ENCODE measurements around the gene CRIM1.
"Not testable (repeated sequence)": the region's sequence is repeated elsewhere in the genome, so short reads cannot be mapped to it uniquely, and the experiment has no call there.

Gene CRIM1

DNA sequence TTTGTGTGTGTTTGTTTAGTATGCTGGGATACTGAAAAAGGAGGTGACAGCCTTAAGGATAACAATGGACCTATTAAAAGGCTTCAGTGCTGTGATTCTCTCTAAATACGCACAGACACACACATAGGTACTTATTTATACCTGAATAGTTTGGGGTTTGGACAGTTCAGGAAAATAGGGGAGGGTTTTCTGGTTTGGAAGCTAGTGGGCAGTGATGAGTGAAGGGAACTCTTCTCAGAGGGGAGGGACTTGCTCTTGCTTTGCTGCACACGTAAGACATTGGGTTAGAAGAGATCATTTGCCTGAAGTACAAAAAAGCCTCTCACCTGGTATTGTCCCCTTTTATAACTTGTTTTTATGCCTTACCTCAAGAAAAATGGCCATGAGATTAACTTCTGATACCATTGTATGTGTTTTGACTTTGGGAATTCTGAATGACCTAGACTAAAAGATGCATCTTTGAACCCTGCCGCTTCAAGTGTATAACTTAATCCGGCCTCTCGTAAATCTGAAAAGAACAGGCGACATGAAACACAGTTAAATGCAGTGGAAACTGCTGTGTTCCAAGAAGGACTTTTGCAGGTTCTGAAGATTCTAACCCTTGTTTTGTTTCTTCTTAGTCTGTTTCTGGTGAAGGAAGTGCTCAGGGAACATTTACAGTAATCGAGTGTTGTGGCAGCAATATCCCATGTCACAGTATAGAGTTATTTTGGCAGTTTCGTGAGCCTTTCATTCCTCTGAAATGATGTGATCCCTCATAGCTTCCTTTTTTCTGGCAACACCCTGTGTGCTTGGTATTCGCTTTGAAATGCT lies 2.5 kb downstream of the CRIM1 start:
- peaks cover 79% of the 10 kb centered on the region for H3K27me3 Mint-ChIP-seq
- H3K4me3 Mint-ChIP-seq: peak overlapping the region; percentile 76
- no peaks in the 10 kb centered on the region for H3K36me3 Mint-ChIP-seq
- no peak for DNase-seq
- peaks cover 24% of the 10 kb centered on the region for H3K4me1 Mint-ChIP-seq
- no peak overlapping the region for H3K27ac Mint-ChIP-seq
- CTCF ChIA-PET: no interaction called here
- H3K9me3 Mint-ChIP-seq: no peaks in the 10 kb centered on the region

DNA sequence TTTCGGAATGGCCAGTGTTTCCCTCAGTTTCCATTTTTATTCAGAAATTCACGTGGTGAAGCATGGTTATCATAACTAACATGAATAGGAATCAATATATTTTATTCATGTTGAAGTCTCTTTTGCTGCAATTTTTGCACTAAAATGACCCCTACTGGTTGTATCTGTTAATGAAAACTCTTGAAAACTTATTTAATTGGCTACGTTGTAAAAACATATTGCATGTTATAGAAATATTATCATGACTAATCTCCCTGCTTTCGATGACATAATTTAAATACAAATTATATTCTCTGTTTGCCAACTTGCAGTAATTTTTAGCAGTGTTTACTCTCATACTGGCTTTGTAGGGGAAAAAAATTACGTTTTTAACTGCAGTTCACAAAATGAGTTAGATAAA lies 3.5 kb downstream of the CRIM1 start:
- peaks cover 24% of the 10 kb centered on the region for H3K4me1 Mint-ChIP-seq
- CTCF ChIA-PET: no interaction called here
- no peak overlapping the region for H3K27ac Mint-ChIP-seq
- H3K27me3 Mint-ChIP-seq: peaks cover 70% of the 10 kb centered on the region
- no peaks in the 10 kb centered on the region for H3K9me3 Mint-ChIP-seq
- H3K4me3 Mint-ChIP-seq: no peak overlapping the region
- no peaks in the 10 kb centered on the region for H3K36me3 Mint-ChIP-seq
- DNase-seq: no peak

GRCh38 chr2:36360063-36360462 lies 4.5 kb downstream of the CRIM1 start:
- Mint-ChIP-seq H3K4me3 (no peak overlapping the region), H3K9me3 (no peaks in the 10 kb centered on the region), H3K27ac (no peak overlapping the region), H3K36me3 (no peaks in the 10 kb centered on the region), H3K27me3 (peaks cover 63% of the 10 kb centered on the region), H3K4me1 (peaks cover 21% of the 10 kb centered on the region)
- CTCF ChIA-PET: interaction anchor here (1.0 kb wide), 1 partner anchor 7 kb away, joined by 3 read pairs; no protein-coding TSS in a partner anchor
- no peak for DNase-seq

GRCh38 chr2:36360834-36361233 lies 5.3 kb downstream of the CRIM1 start:
- CTCF ChIA-PET: interaction anchor here (0.5 to 1.0 kb wide), 2 partner anchors 8 to 714 kb away, joined by 3 read pairs; no protein-coding TSS in a partner anchor
- no peaks in the 10 kb centered on the region for H3K9me3 Mint-ChIP-seq
- DNase-seq: no peak
- peaks cover 21% of the 10 kb centered on the region for H3K4me1 Mint-ChIP-seq
- H3K27me3 Mint-ChIP-seq: peaks cover 61% of the 10 kb centered on the region
- no peak overlapping the region for H3K4me3 Mint-ChIP-seq
- H3K27ac Mint-ChIP-seq: no peak overlapping the region
- no peaks in the 10 kb centered on the region for H3K36me3 Mint-ChIP-seq

- Mint-ChIP-seq H3K27ac (no peak overlapping the region), H3K36me3 (no peaks in the 10 kb centered on the region), H3K9me3 (no peaks in the 10 kb centered on the region), H3K4me3 (no peak overlapping the region), H3K27me3 (peaks cover 57% of the 10 kb centered on the region), H3K4me1 (peaks cover 19% of the 10 kb centered on the region)
- no peak for DNase-seq
- CTCF ChIA-PET: interaction anchor here (1.2 kb wide), 1 partner anchor 146 kb away, joined by 4 read pairs; no protein-coding TSS in a partner anchor
These were observed 5.8 kb downstream of the CRIM1 start for GRCh38 chr2:36361396-36361795.

GRCh38 chr2:36362291-36362690 lies 6.7 kb downstream of the CRIM1 start:
- CTCF ChIA-PET: interaction anchor here (0.9 to 1.2 kb wide), 2 partner anchors 10 to 145 kb away, joined by 3 to 4 read pairs; no protein-coding TSS in a partner anchor
- no peak for DNase-seq
- no peaks in the 10 kb centered on the region for H3K36me3 Mint-ChIP-seq
- H3K4me1 Mint-ChIP-seq: peaks cover 15% of the 10 kb centered on the region
- H3K27me3 Mint-ChIP-seq: peaks cover 54% of the 10 kb centered on the region
- no peak overlapping the region for H3K27ac Mint-ChIP-seq
- H3K4me3 Mint-ChIP-seq: no peak overlapping the region
- H3K9me3 Mint-ChIP-seq: no peaks in the 10 kb centered on the region

DNA sequence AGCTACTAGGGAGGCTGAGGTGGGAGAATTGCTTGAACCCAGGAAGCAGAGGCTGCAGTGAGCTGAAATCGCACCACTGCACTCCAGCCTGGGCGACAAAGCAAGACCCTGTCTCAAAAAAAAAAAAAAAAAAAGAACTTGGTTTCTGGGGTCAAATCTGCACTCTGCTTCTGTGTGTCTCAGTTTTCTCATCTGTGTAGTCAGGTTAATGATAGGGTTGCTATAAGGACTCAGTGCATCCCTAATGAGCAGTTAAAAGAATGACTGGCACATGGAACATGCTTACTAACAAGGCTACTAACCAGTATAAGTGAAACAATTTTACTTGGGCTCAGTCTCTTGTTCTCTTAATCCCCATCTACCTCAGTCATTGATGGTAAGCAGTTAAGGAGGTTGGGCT lies 7.5 kb downstream of the CRIM1 start:
- DNase-seq, H3K36me3 Mint-ChIP-seq, CTCF ChIA-PET, H3K4me1 Mint-ChIP-seq, H3K4me3 Mint-ChIP-seq, H3K27ac Mint-ChIP-seq, H3K9me3 Mint-ChIP-seq: not testable (repeated sequence)
- peaks cover 46% of the 10 kb centered on the region for H3K27me3 Mint-ChIP-seq

DNA sequence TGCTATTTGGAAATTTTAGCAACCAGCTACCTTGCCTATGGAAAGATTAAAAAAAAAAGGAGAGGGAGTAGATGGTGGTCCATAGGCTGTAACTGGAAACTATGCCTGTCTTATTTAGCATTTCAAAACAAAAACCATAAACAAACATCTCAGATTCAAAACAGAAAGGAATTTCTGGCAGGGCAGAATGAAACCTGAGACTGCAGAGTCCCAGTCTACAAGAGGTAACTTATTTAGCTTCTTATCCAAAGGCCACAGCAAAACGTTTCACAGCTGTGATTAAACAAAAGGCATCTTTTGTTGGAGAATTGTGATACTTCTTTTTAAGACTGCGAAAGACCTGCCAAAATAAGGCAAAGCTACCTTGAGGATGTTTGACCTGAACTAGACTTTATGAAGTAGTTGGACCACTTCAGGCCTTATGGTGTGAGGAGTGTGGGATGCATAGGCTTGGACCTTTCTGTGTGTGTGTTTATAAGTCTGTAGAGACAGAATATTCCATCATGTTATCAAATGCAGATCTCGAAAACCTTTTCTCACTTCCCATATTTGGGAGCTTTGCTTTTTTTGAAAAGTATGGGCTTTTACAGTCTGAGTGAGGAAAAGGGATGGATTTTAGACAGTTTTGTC lies 11.0 kb downstream of the CRIM1 start:
- no peaks in the 10 kb centered on the region for H3K4me1 Mint-ChIP-seq
- no peaks in the 10 kb centered on the region for H3K36me3 Mint-ChIP-seq
- peaks cover 26% of the 10 kb centered on the region for H3K27me3 Mint-ChIP-seq
- CTCF ChIA-PET: no interaction called here
- H3K4me3 Mint-ChIP-seq: no peak overlapping the region
- DNase-seq: no peak
- no peak overlapping the region for H3K27ac Mint-ChIP-seq
- no peaks in the 10 kb centered on the region for H3K9me3 Mint-ChIP-seq

DNA sequence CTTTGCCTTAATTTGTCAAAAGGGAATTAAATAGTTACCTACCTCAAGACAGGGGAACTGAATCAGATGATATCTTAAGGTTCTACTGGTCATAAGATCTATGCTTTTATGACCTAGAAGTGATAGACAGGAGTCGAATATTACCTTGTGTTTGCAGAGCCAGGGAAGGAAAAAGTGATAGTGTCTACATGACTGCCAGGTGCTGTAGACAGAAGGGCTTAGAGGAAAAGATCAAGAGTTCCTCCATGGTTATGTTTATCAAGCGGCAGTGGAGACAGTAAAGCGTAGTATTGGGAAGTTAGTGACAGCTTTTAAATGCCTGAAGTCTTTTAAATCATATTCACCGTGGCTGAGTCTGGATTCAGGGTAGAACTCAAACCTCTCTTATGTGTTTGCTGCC lies 11.9 kb downstream of the CRIM1 start:
- Mint-ChIP-seq H3K9me3 (no peaks in the 10 kb centered on the region), H3K4me3 (no peak overlapping the region), H3K36me3 (no peaks in the 10 kb centered on the region), H3K27ac (no peak overlapping the region), H3K4me1 (peaks cover 3% of the 10 kb centered on the region), H3K27me3 (peaks cover 18% of the 10 kb centered on the region)
- CTCF ChIA-PET: no interaction called here
- DNase-seq: no peak

DNA sequence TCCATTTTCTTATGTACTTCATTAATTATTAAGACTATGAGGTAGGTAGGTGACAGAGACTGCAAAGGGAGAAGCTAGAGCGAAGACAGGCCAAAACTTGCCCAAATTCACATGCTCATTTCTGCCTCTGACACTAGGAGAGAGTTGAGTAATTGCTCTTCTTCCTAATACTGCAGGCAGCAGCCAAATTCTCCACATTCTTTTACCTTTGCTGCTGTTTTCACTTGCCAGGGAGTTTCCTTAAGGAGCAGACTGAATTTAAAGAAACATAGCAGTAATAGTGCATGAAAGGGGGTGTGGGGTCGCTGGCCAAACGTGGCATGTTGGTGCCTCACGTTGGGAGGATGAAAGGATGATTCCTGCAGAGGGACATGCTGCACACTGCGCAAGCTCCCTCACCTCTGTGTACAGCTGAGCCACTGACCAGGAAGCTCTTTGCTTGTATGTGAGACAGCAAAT lies 12.3 kb downstream of the CRIM1 start:
- CTCF ChIA-PET: no interaction called here
- H3K27me3 Mint-ChIP-seq: peaks cover 14% of the 10 kb centered on the region

GRCh38 chr2:36368438-36368837 lies 12.9 kb downstream of the CRIM1 start:
- no peak for DNase-seq
- Mint-ChIP-seq H3K27ac (no peak overlapping the region), H3K27me3 (peaks cover 17% of the 10 kb centered on the region), H3K4me3 (no peak overlapping the region), H3K4me1 (peaks cover 11% of the 10 kb centered on the region), H3K36me3 (peaks cover 2% of the 10 kb centered on the region), H3K9me3 (no peaks in the 10 kb centered on the region)
- CTCF ChIA-PET: no interaction called here

More for the DNA sequence above, 12.3 kb downstream of the CRIM1 start:
- no peak for DNase-seq
- Mint-ChIP-seq H3K4me3 (no peak overlapping the region), H3K4me1 (peaks cover 6% of the 10 kb centered on the region), H3K36me3 (no peaks in the 10 kb centered on the region), H3K27ac (no peak overlapping the region), H3K9me3 (no peaks in the 10 kb centered on the region)

GRCh38 chr2:36369163-36369562 lies 13.6 kb downstream of the CRIM1 start:
- H3K4me1 Mint-ChIP-seq: peaks cover 17% of the 10 kb centered on the region
- H3K27me3 Mint-ChIP-seq: peaks cover 17% of the 10 kb centered on the region
- H3K4me3 Mint-ChIP-seq: no peak overlapping the region
- H3K36me3 Mint-ChIP-seq: peaks cover 2% of the 10 kb centered on the region
- no peaks in the 10 kb centered on the region for H3K9me3 Mint-ChIP-seq
- DNase-seq: no peak
- CTCF ChIA-PET: no interaction called here
- no peak overlapping the region for H3K27ac Mint-ChIP-seq

- Mint-ChIP-seq H3K27ac (no peak overlapping the region), H3K4me1 (peaks cover 17% of the 10 kb centered on the region), H3K9me3 (no peaks in the 10 kb centered on the region), H3K4me3 (no peak overlapping the region), H3K27me3 (peaks cover 17% of the 10 kb centered on the region), H3K36me3 (peaks cover 2% of the 10 kb centered on the region)
- CTCF ChIA-PET: no interaction called here
- no peak for DNase-seq
These were observed 14.1 kb downstream of the CRIM1 start for GRCh38 chr2:36369716-36370115.

DNA sequence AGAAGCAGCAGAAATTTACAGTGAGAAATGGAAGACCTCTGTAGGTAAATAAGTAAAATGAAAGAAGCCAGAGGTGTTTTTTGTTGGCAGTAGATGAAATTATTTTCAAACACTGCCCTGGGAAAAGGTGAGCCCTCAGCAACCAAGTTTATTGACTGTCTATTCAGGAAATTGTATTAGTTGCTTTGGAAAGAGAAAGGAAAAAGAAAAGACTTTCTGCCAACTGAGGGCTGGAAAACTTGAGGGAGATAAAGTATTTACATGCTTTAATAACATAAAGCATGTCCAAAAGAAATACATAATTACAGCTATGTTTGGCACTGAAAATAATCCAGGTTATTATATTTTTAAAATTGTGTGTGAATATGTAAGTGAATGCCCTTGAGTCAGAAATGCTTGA lies 14.7 kb downstream of the CRIM1 start:
- no peak overlapping the region for H3K27ac Mint-ChIP-seq
- H3K4me3 Mint-ChIP-seq: no peak overlapping the region
- CTCF ChIA-PET: no interaction called here
- no peaks in the 10 kb centered on the region for H3K9me3 Mint-ChIP-seq
- H3K4me1 Mint-ChIP-seq: peaks cover 17% of the 10 kb centered on the region
- H3K27me3 Mint-ChIP-seq: peaks cover 12% of the 10 kb centered on the region
- DNase-seq: no peak
- peaks cover 2% of the 10 kb centered on the region for H3K36me3 Mint-ChIP-seq
